Ramos (cell line): ENCODE data around the gene PKD1.

Experiments
- in situ Hi-C: fragments of 300-500 bp; cut with MboI; formaldehyde crosslinking; loops from one replicate; pipeline ENCODE4 v1.14.3; 2022; ENCODE audit warnings: low sequenced_read_pairs; ENCODE audit not compliant: unreplicated experiment

The PKD1 gene

GRCh38 chr16:2081201-2082084 lies 54.3 kb downstream of the PKD1 start:
- in situ Hi-C loops, result loop anchor here (10.0 kb wide), 1 partner anchor 63 kb away; the partner anchor contains the start of gene RAB26

- in situ Hi-C loops, result loop anchor here (10.0 kb wide), 1 partner anchor 65 kb away; the partner anchor contains the start of gene RAB26
Observed at GRCh38 chr16:2079991-2080390, 55.7 kb downstream of the PKD1 start.

- in situ Hi-C loops, result no loop called here
Observed at GRCh38 chr16:2079311-2079800, 56.3 kb downstream of the PKD1 start.

- in situ Hi-C loops, result no loop called here
Observed at GRCh38 chr16:2078691-2079090, 57.0 kb downstream of the PKD1 start.

- in situ Hi-C loops, result no loop called here
Observed at GRCh38 chr16:2078096-2078495, 57.6 kb downstream of the PKD1 start.

- in situ Hi-C loops, result no loop called here
Observed at GRCh38 chr16:2077696-2078095, 58.0 kb downstream of the PKD1 start.

GRCh38 chr16:2077016-2077415 lies 58.7 kb downstream of the PKD1 start:
- in situ Hi-C loops, result no loop called here

GRCh38 chr16:2076072-2076865 lies 59.4 kb downstream of the PKD1 start:
- in situ Hi-C loops, result no loop called here

- in situ Hi-C loops, result no loop called here
Observed at GRCh38 chr16:2075631-2076030, 60.1 kb downstream of the PKD1 start.

- in situ Hi-C loops, result no loop called here
Observed at GRCh38 chr16:2074071-2074470, 61.6 kb downstream of the PKD1 start.

- in situ Hi-C loops, result no loop called here
Observed at GRCh38 chr16:2072926-2073325, 62.8 kb downstream of the PKD1 start.

- in situ Hi-C loops, result no loop called here
Observed at GRCh38 chr16:2071454-2072202, 64.1 kb downstream of the PKD1 start.

- in situ Hi-C loops, result no loop called here
Observed at GRCh38 chr16:2070576-2071453, 64.9 kb downstream of the PKD1 start.

GRCh38 chr16:2066139-2066538 lies 69.6 kb downstream of the PKD1 start:
- in situ Hi-C loops, result no loop called here

- in situ Hi-C loops, result no loop called here
Observed at GRCh38 chr16:2064368-2064945, 71.2 kb downstream of the PKD1 start.

GRCh38 chr16:2063861-2064260 lies 71.8 kb downstream of the PKD1 start:
- in situ Hi-C loops, result no loop called here

- in situ Hi-C loops, result no loop called here
Observed at GRCh38 chr16:2062801-2063200, 72.9 kb downstream of the PKD1 start.

- in situ Hi-C loops, result no loop called here
Observed at GRCh38 chr16:2061526-2061925, 74.2 kb downstream of the PKD1 start.

GRCh38 chr16:2061023-2061422 lies 74.7 kb downstream of the PKD1 start:
- in situ Hi-C loops, result no loop called here
